Glutamatergic neuron (in vitro differentiated cells): ENCODE data around the gene AK3. TPM values are rescaled to one million over a fixed set of nuclear protein-coding genes. Genes with fewer than 3 reads are reported as not detected.

Source experiments
- DNase-seq: peaks from one replicate; pipeline ENCODE4 v3.0.0; 2022
- H3K27ac Mint-ChIP-seq: one replicate; pipeline ENCODE4 v1.8.0; 2020; ENCODE audit warnings: mild to moderate bottlenecking, mixed read lengths, inconsistent platforms; ENCODE audit not compliant: unreplicated experiment
- H3K27me3 Mint-ChIP-seq: one replicate; pipeline ENCODE4 v1.8.0; 2020; ENCODE audit warnings: mild to moderate bottlenecking, moderate library complexity, mixed read lengths, inconsistent platforms; ENCODE audit not compliant: unreplicated experiment
- H3K36me3 Mint-ChIP-seq: one replicate; pipeline ENCODE4 v1.8.0; 2020; ENCODE audit warnings: mild to moderate bottlenecking, mixed read lengths, inconsistent platforms; ENCODE audit not compliant: unreplicated experiment
- H3K4me1 Mint-ChIP-seq: one replicate; pipeline ENCODE4 v1.8.0; 2020; ENCODE audit warnings: mild to moderate bottlenecking, low read depth, mixed read lengths, inconsistent platforms; ENCODE audit not compliant: unreplicated experiment
- H3K4me3 Mint-ChIP-seq: one replicate; pipeline ENCODE4 v1.8.0; 2020; ENCODE audit warnings: mild to moderate bottlenecking, mixed read lengths, inconsistent platforms; ENCODE audit not compliant: unreplicated experiment
- H3K9me3 Mint-ChIP-seq: one replicate; pipeline ENCODE4 v1.8.0; 2020; ENCODE audit warnings: mild to moderate bottlenecking, moderate library complexity, mixed read lengths, inconsistent platforms; ENCODE audit not compliant: unreplicated experiment
- CTCF ChIP-seq: fragments of 200-600 bp; sonication (generic); IDR thresholded peaks from one replicate; pipeline ENCODE4 v1.5.0; 2021; ENCODE audit not compliant: partially characterized antibody, unreplicated experiment
- total RNA-seq: library from RNA; stranded (reverse); fragmentation: NEBNext Ultra II Directional; extraction: Animal tissue kit (Norgen Biotek cat#: 25700); gene quantifications from one replicate; pipeline ENCODE4 v1.2.1, GENCODE V29; 2021; ENCODE audit not compliant: unreplicated experiment

AK3 gene
- total RNA-seq, 1 donor from 2014 or later: 33.7 TPM

GRCh38 chr9:4718911-4719310 is 22.1 kb downstream of the AK3 start:
- Mint-ChIP-seq H3K36me3 (no peaks in the 10 kb centered on the region), H3K4me1 (no peaks in the 10 kb centered on the region), H3K27ac (no peak overlapping the region), H3K9me3 (no peaks in the 10 kb centered on the region), H3K27me3 (no peaks in the 10 kb centered on the region), H3K4me3 (no peak overlapping the region)
- no peak for DNase-seq
- no peak for TF ChIP-seq CTCF

- Mint-ChIP-seq H3K9me3 (no peaks in the 10 kb centered on the region), H3K27me3 (no peaks in the 10 kb centered on the region), H3K36me3 (no peaks in the 10 kb centered on the region), H3K4me1 (no peaks in the 10 kb centered on the region), H3K27ac (no peak overlapping the region), H3K4me3 (no peak overlapping the region)
- TF ChIP-seq CTCF: no peak
- DNase-seq: no peak
Observed at GRCh38 chr9:4717815-4718214, 23.2 kb downstream of the AK3 start.

GRCh38 chr9:4716163-4716562 is 24.8 kb downstream of the AK3 start:
- H3K27me3 Mint-ChIP-seq: no peaks in the 10 kb centered on the region

GRCh38 chr9:4714266-4715016 is 26.6 kb downstream of the AK3 start:
- Mint-ChIP-seq H3K4me1 (no peaks in the 10 kb centered on the region), H3K9me3 (no peaks in the 10 kb centered on the region), H3K27ac (no peak overlapping the region), H3K36me3 (no peaks in the 10 kb centered on the region), H3K27me3 (no peaks in the 10 kb centered on the region), H3K4me3 (no peak overlapping the region)
- no peak for DNase-seq
- TF ChIP-seq CTCF: no peak

More at GRCh38 chr9:4716163-4716562, 24.8 kb downstream of the AK3 start:
- no peak overlapping the region for H3K4me3 Mint-ChIP-seq
- DNase-seq: no peak
- TF ChIP-seq CTCF: no peak
- H3K9me3 Mint-ChIP-seq: no peaks in the 10 kb centered on the region
- H3K4me1 Mint-ChIP-seq: no peaks in the 10 kb centered on the region
- H3K36me3 Mint-ChIP-seq: no peaks in the 10 kb centered on the region
- H3K27ac Mint-ChIP-seq: no peak overlapping the region

GRCh38 chr9:4713849-4714248 is 27.2 kb downstream of the AK3 start:
- H3K27ac Mint-ChIP-seq: no peak overlapping the region
- H3K36me3 Mint-ChIP-seq: no peaks in the 10 kb centered on the region
- no peaks in the 10 kb centered on the region for H3K4me1 Mint-ChIP-seq
- H3K4me3 Mint-ChIP-seq: no peak overlapping the region
- no peak for TF ChIP-seq CTCF
- no peaks in the 10 kb centered on the region for H3K27me3 Mint-ChIP-seq
- DNase-seq: no peak
- no peaks in the 10 kb centered on the region for H3K9me3 Mint-ChIP-seq
